G401 (cell line): ENCODE results near the gene ADAMTSL2. TPM values are rescaled to one million over a fixed set of nuclear protein-coding genes. Genes with fewer than 3 reads are reported as not detected.

Experiments
- DNase-seq: peaks from one replicate; pipeline ENCODE4 v3.0.0-alpha.2; 2015; ENCODE audit warnings: low spot score
- in situ Hi-C: cut with HindIII; loops from 2 replicates; pipeline ENCODE4 v1.10.0; 2016; ENCODE audit warnings: low sequenced_read_pairs, mixed read lengths
- total RNA-seq: library from RNA; depleted of rRNA; stranded (reverse); fragments of >200 nt; shearing (Covaris generic); gene quantifications from 2 replicates; pipeline ENCODE4 v1.2.3, GENCODE V29; 2014

Gene ADAMTSL2
- total RNA-seq, 1 experiment from 2014 or later = not detected

- no peak for DNase-seq
Observed at GRCh38 chr9:133528001-133528875, 6.3 kb upstream of the ADAMTSL2 start.

GRCh38 chr9:133528876-133529241, 5.6 kb upstream of the ADAMTSL2 start:
- DNase-seq = peak; percentile 20
- in situ Hi-C loops = no loop called here

More at GRCh38 chr9:133528001-133528875, 6.3 kb upstream of the ADAMTSL2 start:
- in situ Hi-C loops = no loop called here

GRCh38 chr9:133529457-133529856, 5.0 kb upstream of the ADAMTSL2 start:
- DNase-seq = no peak
- in situ Hi-C loops = no loop called here

- no peak for DNase-seq
- in situ Hi-C loops = no loop called here
Observed at GRCh38 chr9:133529874-133530273, 4.6 kb upstream of the ADAMTSL2 start.

GRCh38 chr9:133531293-133531692, 3.2 kb upstream of the ADAMTSL2 start:
- no peak for DNase-seq
- in situ Hi-C loops = no loop called here

- peak; percentile 34 for DNase-seq
- in situ Hi-C loops = no loop called here
Observed at GRCh38 chr9:133532937-133533668, 1.4 kb upstream of the ADAMTSL2 start.

- in situ Hi-C loops = no loop called here
- no peak for DNase-seq
Observed at GRCh38 chr9:133533857-133534256, 647 bp upstream of the ADAMTSL2 start.

- in situ Hi-C loops = no loop called here
- no peak for DNase-seq
Observed at GRCh38 chr9:133535306-133535877, 888 bp downstream of the ADAMTSL2 start.

GRCh38 chr9:133536080-133536479, 1.6 kb downstream of the ADAMTSL2 start:
- DNase-seq = peak; percentile 28
- in situ Hi-C loops = no loop called here

GRCh38 chr9:133536536-133536935, 2.0 kb downstream of the ADAMTSL2 start:
- DNase-seq = peak; percentile 84
- in situ Hi-C loops = no loop called here

- in situ Hi-C loops = no loop called here
- DNase-seq = no peak
Observed at GRCh38 chr9:133537257-133537656, 2.8 kb downstream of the ADAMTSL2 start.

- in situ Hi-C loops = no loop called here
- DNase-seq = no peak
Observed at GRCh38 chr9:133538176-133538575, 3.7 kb downstream of the ADAMTSL2 start.

GRCh38 chr9:133538851-133539833, 4.6 kb downstream of the ADAMTSL2 start:
- in situ Hi-C loops = no loop called here
- DNase-seq = no peak

- in situ Hi-C loops = no loop called here
- DNase-seq = no peak
Observed at GRCh38 chr9:133539991-133540697, 5.6 kb downstream of the ADAMTSL2 start.

- DNase-seq = no peak
- in situ Hi-C loops = no loop called here
Observed at GRCh38 chr9:133540698-133541025, 6.2 kb downstream of the ADAMTSL2 start.

GRCh38 chr9:133542002-133542401, 7.5 kb downstream of the ADAMTSL2 start:
- in situ Hi-C loops = no loop called here
- no peak for DNase-seq

- in situ Hi-C loops = no loop called here
- DNase-seq = no peak
Observed at GRCh38 chr9:133543772-133544467, 9.4 kb downstream of the ADAMTSL2 start.
